Esophagus mucosa (tissue), 1 donor: ENCODE data around the gene ATCAY. TPM values are rescaled to one million over a fixed set of nuclear protein-coding genes. Genes with fewer than 3 reads are reported as not detected.
"Not testable (repeated sequence)": the region's sequence is repeated elsewhere in the genome, so short reads cannot be mapped to it uniquely, and the experiment has no call there.

ENCODE experiments used
- ATAC-seq: fragments of 200-7000 bp; cut with Tn5 transposase; one replicate; pipeline ENCODE4 v1.9.1; 2020
- total RNA-seq: library from RNA; stranded (reverse); gene quantifications from one replicate; pipeline ENCODE4 v1.2.4, GENCODE V29; 2023
- donor health status: DM: yes; HTN: yes; CAD: no.

The ATCAY gene
- total RNA-seq, 1 donor from 2014 or later = not detected

DNA sequence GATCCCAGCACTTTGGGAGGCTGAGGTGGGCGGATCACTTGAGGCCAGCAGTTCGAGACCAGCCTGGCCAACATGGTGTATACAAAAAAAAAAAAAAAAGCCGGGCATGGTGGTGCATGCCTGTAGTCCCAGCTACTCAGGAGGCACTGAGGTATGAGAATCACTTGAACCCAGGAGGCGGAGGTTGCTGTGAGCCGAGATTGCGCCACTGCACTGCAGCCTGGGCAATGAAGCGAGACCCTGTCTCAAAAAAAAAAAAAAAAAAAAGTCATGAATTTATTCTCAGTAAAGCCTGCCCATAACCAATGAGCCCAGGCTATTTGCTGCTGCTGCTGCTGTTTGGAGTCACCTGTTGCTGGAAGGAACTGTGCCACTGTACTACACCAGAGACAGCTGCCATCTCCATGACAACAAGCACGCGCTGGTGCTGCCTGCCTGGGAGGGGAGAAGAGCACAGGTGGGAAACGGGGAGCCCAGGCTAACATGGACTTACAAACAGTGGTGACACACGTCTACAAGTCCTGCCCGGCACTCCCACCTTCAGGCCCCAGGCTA is 23.0 kb upstream of the ATCAY start:
- peak; percentile 28 for ATAC-seq

DNA sequence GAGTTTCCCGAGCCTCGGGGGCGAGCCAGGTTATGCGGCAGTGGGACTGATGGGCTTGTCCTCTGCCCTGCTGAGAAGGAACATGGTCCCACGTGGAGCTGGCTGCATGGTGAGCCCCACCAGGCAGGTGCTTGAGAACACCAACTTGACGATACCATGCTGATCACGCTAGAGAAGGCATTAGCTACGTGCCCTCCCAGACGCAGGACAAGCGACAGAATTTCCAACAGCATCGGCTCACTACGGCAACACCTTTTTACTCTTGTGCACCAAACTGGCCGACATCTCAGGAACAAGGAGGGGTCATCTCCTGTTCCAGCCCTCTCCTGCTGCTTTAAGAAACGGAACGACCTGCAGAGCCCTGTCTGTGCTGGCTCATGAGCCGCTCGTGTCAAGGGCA is 20.0 kb upstream of the ATCAY start:
- no peak for ATAC-seq

DNA sequence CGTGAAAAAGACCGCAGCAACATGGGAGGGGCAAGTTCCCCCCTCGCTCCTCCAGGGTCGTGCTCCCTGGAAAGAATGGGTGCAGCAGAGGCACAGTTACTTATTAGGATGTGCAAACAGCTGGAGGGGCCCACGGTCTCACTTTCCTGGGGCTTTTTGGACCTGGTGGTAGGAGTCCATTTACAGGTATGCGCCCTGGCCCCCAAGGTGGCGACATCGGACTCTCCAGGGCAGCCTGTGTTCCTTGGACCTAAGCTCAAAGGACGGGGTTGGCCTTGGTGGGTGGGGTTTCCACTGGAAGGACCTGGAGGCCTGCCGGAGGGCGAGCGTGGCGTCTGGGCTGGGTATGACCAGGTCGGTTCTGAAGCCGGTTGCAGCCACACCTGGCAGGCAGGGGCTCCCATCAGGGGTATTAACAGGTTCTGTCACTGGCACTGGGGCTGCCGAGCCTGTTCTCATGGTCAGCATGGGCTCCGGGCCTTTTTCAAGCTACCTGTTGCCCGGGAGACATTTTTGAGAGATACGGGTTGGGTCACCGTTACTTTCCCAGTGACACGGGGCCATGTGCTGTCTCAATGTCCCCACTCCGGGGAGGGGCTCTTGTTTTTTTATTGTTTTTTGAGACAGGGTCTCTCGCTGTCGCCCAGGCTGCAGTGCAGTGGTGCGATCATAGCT is 17.5 kb upstream of the ATCAY start:
- ATAC-seq = no peak

DNA sequence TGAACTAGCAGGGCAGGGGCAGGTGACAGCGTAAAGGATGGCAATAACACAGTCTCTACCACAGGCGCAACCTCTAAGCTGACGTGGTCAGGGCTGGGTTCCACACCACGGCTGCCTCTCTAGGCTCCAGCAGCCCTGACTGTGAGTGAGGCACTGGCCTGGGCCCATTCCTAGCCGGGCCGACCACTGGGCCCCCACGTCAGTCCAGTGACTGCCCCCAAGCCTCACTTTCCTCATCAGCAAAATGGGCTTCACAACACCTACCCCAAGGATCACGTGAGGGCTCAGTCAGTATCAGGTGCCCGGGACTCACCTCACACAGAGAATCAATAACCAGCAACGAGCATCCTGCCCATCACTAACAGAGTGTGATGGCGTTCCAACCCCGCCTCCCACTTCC is 16.8 kb upstream of the ATCAY start:
- ATAC-seq = no peak

DNA sequence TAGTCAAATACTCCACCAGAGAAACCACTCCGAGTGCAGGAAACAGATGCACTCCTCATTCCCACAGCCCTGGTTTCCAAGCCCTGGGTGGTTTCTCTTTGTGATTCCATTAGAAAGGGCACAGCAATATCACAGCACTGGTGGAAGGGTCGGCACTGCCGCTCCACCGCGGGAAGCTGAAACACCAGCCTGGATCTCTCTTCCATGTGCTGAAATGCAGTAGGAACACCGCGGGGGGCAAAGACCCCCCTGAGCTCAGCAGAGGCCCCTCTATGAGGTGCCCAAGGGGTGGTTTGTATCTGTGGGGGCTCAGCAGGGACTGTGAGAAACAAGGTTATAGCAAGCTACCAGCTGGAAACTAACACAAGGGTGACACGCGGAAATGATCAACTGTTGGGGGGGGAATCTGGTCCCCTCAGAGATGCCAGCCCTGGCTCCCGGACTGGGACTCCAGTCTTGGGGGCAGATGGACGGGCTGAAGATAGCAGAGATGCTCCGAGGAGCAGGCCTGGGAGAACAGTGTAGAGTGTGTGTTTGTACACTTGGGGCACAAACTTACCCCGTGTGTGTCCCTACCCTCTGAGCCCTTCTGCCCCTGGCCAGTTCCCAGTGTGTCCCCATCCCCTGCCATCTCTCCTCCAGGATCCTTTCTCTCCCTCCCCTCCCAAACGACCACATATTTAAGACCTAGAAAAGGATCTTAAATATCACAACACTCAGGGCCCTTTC is 13.4 kb upstream of the ATCAY start:
- no peak for ATAC-seq

DNA sequence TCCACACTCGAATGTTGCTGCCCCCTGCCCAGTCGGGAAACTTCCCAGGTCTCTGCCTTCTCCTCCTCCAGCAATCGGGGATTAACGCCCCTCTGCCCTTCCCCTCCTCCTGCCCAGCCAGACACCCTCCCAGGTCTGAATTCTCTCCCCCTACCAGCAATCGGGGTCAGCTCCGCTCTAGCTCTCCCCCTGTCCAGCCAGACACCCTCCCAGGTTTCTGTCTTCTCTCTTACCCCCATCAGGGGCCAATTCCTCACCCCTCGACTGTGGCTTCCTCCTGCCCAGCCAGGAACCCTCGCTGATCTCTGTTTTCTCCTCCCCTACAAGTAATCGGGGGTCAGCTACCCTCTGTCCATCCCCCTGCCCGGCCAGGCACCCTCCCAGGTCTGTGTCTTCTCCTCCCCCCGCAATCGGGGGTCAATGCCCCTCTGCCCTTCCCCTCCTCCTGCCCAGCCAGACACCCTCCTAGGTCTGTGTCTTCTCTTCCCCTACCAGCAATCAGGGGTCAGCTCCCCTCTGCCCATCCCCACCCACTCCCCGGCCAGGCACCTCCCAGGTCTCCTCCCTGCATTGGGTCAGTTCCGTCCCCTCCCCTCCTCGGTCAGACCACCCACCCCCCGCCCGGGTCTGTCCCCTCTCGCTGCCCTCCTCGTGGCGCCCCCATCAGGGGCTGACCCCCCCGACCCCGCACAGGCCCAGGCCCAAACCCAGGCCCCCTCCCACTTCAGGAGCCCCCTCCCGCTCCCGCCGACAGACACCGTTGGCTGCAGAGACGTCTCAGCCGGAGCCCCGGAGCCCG is 12.3 kb upstream of the ATCAY start:
- ATAC-seq = no peak

DNA sequence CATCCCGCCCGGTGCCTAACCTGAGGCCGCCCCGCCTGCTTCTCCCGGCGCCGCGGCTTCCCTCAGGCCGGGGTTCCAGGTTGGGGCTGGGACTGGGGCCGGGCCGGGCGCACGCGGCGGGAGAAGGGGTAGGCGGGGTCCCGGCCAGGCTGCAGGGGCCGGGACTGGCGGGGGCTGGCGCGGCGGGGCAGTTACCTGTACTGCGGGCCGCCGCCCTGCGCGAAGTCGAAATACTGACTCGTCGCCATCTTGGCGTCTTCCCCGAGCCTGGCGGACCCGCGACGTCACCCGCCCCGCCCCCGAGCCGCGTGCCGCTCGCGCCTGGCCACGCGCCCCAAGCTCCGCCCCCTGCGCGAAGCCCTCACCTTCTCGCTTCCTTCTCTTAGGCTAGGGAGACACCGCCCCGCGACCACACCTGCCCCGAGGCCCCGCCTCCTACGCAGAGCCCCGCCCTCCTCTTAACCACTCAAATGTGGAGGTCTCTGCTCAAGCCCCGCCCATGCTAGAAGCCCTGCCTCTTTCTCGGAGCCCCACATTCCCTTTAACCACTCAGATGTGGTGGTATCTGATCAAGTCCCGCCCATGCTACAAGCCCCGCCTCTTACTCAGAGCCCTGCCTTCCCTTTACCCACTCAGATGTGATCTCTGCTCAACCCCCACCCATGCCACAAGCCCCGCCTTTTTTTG is 11.6 kb upstream of the ATCAY start, which contains the start of gene ZFR2:
Gene ZFR2 (minus strand): TSS at position 269 of the 687 bp plus-strand sequence. CDS start 21 bp downstream, at position 248.
- no peak for ATAC-seq

DNA sequence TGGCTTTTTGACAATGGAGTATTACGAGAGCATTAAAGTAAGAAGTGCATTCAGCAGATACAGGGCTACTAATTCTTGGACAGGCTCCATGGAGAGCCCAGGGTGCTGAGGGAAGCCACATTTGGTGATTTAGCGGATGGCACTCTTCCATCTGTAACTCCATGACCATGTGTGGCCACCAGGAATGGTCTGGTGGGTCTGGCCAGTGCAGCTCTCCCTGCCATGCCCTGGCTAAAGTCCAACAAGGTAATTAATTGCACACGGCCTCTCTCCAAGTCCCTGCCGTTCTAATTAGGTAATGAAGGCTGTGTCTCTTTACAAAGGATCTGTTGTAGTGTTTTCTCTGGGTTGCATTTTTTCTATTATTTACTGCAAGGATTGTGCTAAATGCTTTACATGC is 7.3 kb upstream of the ATCAY start:
- ATAC-seq = no peak

DNA sequence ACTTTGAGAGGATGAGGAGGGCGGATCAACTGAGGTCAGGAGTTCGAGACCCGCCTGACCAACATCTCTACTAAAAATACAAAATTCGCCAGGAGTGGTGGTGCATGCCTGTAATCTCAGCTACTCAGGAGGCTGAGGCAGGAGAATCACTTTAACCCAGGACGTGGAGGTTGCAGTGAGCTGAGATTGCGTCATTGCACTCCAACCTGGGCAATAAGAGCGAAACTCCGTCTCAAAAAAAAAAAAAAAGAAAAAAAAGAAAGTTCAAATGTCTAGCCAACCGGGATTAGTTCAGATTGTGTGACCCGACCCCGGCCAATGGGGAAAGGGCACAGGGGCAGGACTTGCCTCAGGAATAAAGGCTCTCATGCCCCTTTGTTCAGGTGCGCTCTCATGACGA is 5.8 kb upstream of the ATCAY start:
- ATAC-seq = not testable (repeated sequence)

DNA sequence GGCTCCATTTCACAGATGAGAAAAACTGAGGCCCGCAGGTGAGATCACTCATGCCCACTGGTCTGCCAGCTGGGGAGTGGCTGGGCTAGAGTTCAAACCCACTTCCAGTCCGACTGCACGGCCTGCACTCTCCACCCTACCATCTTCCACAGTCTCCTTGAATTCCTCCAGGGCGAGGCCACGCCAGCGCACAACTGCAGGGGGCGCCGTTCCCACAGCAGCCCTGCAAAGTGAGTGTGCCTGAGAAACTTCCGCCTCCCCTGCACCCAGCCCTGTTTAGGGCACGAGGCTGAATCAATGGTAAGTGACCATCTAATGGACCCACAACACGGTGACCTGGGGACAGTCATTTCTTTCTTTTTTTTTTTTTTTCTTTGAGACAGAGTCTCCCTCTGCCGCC is 829 bp upstream of the ATCAY start:
- ATAC-seq = no peak

DNA sequence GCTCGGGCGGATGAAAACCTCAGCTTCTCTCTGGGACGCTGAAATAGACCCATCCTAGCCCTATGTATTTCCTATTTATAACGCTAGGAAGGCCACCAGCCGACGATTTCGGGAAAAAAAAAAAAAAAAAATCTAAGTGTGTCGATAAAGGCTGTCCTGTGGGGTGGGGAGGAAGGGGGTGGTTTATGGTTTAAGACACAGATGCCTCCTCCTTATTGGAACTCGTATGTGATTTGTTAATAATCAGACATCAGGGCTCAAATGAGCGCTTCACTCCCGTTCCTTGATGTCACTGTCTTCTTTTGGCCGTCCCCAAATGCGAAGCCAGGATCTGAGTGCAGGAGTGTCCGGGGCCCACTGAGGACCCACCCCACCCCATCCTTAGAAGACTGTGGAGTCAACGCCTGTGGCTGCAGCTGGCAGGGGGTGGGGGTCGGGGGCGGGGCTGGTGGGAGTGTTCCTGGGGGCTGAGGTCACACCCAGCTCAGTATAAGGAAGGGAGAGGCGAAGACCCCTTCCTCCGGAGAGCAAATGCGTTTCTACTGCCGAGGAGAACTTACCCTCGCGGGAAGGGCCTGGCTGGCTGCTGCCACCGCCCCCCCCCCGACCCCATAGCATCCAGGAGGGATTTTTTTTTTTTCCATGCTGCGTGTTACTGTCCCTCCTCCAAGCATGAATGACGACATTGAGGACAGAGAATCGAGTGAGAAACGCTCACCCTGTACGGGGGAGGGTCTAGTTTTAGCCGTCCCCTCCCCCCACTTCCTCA is 971 bp downstream of the ATCAY start:
- no peak for ATAC-seq

DNA sequence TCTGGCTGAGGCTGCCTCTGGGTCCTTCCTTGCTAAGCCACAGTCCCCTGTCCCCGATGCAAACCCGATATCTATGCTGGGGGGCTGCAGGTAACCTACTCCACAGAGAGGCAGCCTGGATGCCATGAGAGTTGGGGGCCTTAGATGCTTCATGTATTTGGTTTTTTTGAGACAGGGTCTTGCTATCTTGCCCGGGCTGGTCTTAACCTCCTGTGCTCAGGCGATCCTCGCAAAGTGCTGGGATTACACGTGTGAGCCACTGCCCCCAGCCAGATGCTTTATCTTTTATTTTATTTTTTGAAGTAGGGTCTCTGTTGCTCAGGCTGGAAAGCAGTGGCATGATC is 1.5 kb downstream of the ATCAY start:
- ATAC-seq = no peak

DNA sequence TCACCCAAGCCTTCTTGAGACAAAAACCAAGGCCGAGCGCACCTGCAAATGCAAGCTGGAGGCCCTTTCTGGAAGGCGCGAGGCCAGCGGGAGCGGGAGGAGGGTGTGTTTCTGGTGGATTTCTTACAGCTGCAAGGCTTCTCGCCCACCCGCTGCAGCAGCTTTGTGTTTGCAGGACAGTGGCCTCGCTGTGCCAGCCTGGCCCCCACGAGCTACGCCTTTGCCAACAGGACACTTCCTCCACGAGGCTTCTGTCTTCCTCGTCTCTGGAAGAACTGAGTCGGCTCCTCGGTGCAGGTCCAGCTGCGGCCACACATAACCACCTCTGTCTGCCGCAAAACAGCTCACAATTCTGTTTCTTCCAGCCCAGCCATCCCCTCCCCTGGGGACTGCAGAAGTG is 10.1 kb downstream of the ATCAY start:
- ATAC-seq = no peak

DNA sequence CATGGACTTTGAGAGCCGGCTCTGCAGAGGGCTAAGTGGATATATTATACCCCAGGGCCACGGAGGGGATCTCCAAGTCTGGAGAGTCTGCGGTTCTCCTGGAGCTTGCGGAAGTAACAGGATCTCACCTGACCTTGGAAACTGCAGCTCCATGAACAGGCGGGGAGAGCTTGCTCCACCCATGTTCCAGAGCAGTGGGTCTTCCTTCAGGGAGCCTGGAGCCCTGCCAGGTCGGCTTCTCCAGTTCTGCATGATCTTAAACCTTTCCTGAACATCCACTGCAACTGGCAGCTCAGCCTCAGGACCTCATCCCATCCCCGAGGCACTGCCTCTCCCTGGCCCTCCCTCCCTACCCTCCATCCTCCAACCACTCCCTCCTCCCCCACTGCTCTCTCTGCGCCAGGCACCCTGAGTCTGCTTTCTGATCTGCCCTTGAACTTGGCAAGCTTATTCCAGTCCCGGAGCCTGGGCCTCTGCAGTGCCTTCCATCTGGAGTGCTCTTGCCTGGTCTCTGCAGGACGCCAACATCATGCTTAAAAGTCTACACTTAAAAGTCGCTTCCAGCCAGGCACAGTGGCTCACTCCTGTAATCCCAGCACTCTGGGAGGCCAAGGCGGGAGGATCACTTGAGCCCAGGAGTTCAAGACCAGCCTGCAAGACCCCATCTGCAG is 13.2 kb downstream of the ATCAY start:
- no peak for ATAC-seq

DNA sequence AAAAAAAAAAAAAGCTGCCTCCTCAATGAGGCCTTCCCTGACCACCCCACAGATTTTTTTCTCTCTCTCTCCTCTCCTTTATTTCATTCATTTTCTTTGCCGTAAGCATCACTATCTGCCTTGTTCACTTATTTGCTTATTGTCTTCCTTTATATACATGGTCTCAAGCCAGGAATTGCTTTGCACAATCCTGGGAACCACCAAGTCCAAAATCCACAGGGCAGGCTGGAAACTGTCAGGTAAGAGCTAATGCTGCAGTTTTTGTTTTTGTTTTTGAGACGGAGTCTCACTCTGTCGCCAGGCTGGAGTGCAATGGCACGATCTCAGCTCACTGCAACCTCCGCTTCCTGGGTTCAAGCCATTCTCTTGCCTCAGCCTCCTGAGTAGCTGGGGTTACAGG is 14.5 kb downstream of the ATCAY start:
- ATAC-seq = not testable (repeated sequence)

DNA sequence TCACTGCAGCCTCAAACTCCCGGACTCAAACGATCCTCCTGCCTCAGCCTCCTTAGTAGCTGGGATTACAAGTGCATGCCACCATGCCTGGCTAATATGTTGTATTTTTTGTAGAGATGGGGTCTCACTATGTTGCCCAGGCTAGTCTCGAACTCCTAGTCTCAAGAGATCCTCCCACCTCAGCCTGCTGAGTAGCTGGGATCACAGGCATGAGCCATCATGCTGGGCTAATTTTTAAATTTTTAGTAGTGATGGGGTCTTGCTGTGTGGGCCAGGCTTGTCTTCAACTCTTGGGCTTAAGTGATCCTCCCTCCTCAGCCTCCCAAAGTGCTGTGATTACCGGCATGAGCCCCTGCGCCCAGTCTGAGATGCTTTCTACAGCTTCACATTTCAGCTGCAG is 15.3 kb downstream of the ATCAY start:
- ATAC-seq = no peak

DNA sequence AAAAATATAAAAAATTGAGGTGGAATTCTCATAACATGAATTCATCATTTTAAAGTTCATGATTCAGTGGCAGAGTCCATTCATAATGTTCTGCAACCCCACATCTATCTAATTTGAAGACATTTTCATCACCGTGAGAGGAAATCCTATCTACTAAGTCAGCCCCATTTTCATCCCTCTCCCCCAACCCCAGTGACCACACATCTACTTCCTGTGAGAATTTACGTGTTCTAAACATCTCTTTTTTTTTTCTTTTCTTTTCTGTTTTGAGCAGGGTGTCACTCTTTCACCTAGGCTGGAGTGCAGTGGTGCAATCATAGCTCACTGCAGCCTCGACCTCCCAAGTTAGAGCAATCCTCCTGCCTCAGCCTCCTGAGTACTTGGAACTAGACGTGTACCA is 17.5 kb downstream of the ATCAY start:
- no peak for ATAC-seq

DNA sequence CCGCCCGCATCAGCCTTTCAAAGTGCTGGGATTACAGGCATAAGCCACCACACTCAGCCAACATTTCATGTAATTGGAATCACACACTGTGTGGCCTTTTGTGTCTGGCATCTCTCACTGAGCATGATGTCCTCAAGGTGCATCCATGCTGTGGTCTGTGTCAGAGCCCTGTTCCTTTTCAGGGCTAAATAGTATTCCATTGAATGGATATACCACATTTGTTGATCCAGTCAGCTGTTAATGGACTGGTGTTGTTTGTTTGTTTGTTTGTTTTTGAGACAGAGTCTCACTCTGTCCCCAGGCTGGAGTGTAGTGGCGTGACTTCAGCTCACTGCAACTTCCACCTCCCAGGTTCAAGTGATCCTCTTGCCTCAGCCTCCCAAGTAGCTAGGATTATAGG is 17.9 kb downstream of the ATCAY start:
- ATAC-seq = no peak

DNA sequence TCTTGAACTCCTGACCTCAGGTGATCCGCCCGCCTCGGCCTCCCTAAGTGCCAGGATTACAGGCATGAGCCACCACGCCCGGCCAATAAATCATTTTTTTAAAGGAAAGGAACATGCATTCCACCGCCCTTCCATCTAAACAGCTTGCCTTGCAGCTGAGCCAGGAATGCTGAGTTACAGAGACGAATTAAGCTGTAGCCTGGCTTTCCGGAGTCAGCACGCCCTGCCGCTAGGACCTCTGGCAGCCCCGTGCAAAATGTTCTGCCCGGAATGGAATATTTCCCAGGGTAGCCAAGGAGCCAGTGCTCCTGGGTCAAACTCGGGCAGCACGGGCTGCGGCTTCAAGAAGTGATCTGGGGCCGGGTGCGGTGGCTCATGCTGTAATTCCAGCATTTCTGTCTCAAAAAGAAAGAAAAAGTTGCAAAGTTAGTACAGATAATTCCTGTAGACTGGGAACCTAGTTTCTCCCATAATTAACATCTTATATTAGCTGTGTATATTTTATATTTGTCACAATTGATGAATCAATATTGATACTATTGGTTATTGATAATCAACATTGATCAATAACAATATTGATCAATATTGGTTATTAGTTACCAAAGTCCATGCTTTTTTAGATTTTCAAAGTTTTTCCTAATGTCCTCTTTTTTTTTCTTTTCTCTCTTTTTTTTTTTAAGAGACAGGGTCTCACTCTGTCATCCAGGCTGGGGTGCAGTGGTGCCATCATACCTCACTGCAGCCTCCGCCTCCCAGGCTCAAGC is 19.2 kb downstream of the ATCAY start:
- ATAC-seq = no peak

DNA sequence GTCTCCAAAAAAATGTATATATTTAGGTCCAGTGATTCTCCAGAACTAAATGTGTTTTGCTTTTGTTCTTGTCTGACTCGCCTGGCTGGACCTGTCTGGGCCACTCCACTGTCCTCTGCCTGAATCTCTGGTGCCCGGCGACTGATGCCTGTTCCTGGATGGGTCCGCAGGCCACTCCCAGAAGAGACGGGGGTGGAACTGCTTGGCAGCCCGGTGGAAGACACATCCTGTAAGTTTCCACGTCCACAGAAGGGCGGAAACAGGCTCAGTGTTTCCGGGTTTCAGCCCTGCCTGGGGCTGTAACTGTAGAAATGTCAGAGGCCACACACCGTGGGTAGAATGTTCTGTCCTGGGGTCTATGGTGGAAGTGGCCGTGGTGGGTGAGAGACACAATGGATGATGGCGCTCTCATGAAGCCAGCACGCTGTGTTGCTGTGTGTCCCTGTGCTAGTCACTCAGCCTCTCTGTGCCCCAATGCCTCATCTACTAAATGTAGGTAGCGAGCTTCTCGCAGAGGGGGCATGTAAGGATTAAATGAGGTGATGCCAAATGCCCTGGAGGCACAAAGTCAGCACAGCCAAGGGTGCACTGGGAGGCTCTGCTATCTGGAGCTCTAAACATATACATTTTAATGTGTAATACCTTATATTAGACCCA is 22.0 kb downstream of the ATCAY start:
- peak; percentile 44 for ATAC-seq
